ENCODE data around the gene HOATZ. TPM values are rescaled to one million over a fixed set of nuclear protein-coding genes. Genes with fewer than 3 reads are reported as not detected.

Gene HOATZ
- total RNA-seq, 2 experiments from 2014 or later: not detected

DNA sequence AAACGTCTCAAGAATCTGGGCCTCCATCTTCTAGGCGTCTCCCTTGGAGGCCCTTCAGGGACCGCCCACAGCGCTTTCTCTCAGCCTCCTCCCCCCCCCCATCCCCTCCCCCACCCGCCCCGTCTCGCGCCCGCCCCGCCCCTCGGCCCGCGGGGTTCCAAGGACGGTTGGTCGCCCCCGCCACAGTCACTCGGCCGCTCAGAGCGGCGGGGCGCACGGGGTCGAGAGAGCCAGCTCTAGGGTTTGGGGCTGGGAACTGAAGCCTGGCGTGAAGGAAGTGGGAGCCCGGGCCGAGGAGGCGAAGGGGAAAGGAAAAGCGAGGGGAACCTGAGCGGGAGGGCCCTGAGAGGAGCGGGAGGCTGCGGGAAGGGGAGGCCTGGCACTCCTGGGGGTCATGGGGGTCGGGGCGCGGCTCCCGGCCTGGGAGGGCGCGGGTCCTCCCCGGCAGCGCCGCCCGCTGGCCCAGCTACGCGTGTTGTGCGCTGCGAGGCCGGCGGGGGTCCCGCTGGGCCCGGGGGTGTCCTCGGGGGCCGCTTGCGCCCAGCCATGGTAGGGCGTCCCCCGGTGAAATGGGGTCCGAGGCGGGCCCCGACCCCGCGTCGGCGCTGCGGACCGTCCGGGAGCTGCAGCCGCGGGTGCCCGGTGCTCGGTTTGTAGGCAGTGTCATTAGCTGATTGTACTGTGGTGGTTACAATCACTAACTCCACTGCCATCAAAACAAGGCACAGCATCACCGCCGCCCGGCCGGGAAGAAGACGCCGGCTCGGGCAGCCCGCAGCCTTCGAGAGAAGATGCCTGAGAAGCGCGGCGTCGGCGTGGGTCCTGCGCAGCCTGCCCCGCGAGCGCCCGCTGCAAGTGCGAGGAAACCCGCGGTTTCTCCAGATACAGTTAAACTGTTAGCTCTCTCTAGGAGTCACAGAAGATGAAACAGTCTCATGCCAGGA lies 2.0 kb upstream of the HOATZ start, which contains the start of gene BTG4:
TSS of gene BTG4 (minus strand) at position 91 of the 944 bp plus-strand sequence. CDS start 13,610 bp downstream, outside the sequence.
- ChIA-PET CTCF (ENCODE audit: unreplicated experiment) (interaction anchor here (0.5 to 1.1 kb wide), 2 partner anchors 22 to 1034 kb away, joined by 3 read pairs; no protein-coding TSS in a partner anchor), POLR2A (no interaction called here)
- TF ChIP-seq, protein P1, sequence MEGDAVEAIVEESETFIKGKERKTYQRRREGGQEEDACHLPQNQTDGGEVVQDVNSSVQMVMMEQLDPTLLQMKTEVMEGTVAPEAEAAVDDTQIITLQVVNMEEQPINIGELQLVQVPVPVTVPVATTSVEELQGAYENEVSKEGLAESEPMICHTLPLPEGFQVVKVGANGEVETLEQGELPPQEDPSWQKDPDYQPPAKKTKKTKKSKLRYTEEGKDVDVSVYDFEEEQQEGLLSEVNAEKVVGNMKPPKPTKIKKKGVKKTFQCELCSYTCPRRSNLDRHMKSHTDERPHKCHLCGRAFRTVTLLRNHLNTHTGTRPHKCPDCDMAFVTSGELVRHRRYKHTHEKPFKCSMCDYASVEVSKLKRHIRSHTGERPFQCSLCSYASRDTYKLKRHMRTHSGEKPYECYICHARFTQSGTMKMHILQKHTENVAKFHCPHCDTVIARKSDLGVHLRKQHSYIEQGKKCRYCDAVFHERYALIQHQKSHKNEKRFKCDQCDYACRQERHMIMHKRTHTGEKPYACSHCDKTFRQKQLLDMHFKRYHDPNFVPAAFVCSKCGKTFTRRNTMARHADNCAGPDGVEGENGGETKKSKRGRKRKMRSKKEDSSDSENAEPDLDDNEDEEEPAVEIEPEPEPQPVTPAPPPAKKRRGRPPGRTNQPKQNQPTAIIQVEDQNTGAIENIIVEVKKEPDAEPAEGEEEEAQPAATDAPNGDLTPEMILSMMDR (conservative IDR thresholded peaks at IDR 0.05; ENCODE audit: low read length): no peak
- no peak for TF ChIP-seq EZH2phosphoT487 (IDR thresholded peaks at IDR 0.05; ENCODE audit: borderline replicate concordance, low read depth, low read length)
- no peak for DNase-seq (ENCODE audit: low spot score)
- no peak within 1 kb of the TSS for H3K27ac ChIP-seq (ENCODE audit: low read depth, low read length, poor library complexity, severe bottlenecking)
- H3K9me2 ChIP-seq (ENCODE audit: insufficient read depth, low read length): no peaks in the 10 kb centered on the region
- no peaks in the 10 kb centered on the region for H3K79me2 ChIP-seq (ENCODE audit: insufficient read depth, low read depth, low read length)
- no TSS peak for BruUV-seq (replicated peaks)
- H3K4me2 ChIP-seq (ENCODE audit: low read length): no peak within 1 kb of the TSS; the same call in 1 of the 2 replicates
- no peak within 1 kb of the TSS for H3K4me3 ChIP-seq (ENCODE audit: low read depth, low read length, poor library complexity, severe bottlenecking)
- no peaks in the 10 kb centered on the region for H3K4me1 ChIP-seq (ENCODE audit: insufficient read depth, low read length, poor library complexity, severe bottlenecking)
- intact Hi-C loops (cut with micrococcal nuclease; ENCODE audit: unreplicated experiment): no loop called here
- H4K20me1 ChIP-seq (ENCODE audit: insufficient read depth, low read length): no peaks in the 10 kb centered on the region
- H3K36me3 ChIP-seq (ENCODE audit: insufficient read depth, low read length): no peaks in the 10 kb centered on the region
- no peak within 1 kb of the TSS for H2AFZ ChIP-seq (ENCODE audit: low read length)
- no peaks in the 10 kb centered on the region for H3K9me3 ChIP-seq (ENCODE audit: low read length)

DNA sequence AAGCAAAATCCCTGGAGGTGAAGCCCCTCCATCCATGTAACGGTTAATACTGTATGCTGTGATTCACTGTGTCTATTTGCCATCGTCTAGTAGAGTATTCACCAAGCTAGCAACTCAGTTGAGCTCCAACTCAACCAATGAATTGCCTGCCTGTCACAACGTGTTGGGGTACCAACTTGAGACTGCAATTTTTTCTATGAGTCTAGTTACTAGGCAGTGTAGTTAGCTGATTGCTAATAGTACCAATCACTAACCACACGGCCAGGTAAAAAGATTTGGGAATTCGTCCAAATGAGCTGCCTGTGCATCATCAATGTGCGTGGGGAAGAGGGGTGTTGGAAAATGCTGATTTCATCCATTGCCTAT lies 1.4 kb upstream of the HOATZ start:
- BruUV-seq (replicated peaks): no TSS peak
- ChIA-PET CTCF (ENCODE audit: unreplicated experiment) (interaction anchor here (0.5 to 1.1 kb wide), 2 partner anchors 21 to 1034 kb away, joined by 3 read pairs; no protein-coding TSS in a partner anchor), POLR2A (no interaction called here)
- Histone ChIP-seq H3K27ac (ENCODE audit: low read depth, low read length, poor library complexity, severe bottlenecking) (no peak overlapping the region), H3K36me3 (ENCODE audit: insufficient read depth, low read length) (no peaks in the 10 kb centered on the region), H3K79me2 (ENCODE audit: insufficient read depth, low read depth, low read length) (no peaks in the 10 kb centered on the region), H3K4me1 (ENCODE audit: insufficient read depth, low read length, poor library complexity, severe bottlenecking) (no peaks in the 10 kb centered on the region), H2AFZ (ENCODE audit: low read length) (no peak overlapping the region), H3K9me3 (ENCODE audit: low read length) (no peaks in the 10 kb centered on the region), H4K20me1 (ENCODE audit: insufficient read depth, low read length) (no peaks in the 10 kb centered on the region), H3K4me2 (ENCODE audit: low read length) (no peak overlapping the region; the same call in 1 of the 2 replicates), H3K9me2 (ENCODE audit: insufficient read depth, low read length) (no peaks in the 10 kb centered on the region), H3K4me3 (ENCODE audit: low read depth, low read length, poor library complexity, severe bottlenecking) (no peak overlapping the region)
- DNase-seq (ENCODE audit: low spot score): no peak
- TF ChIP-seq EZH2phosphoT487 (IDR thresholded peaks at IDR 0.05; ENCODE audit: borderline replicate concordance, low read depth, low read length): no peak
- TF ChIP-seq, protein P1 (conservative IDR thresholded peaks at IDR 0.05; ENCODE audit: low read length): no peak
- intact Hi-C loops (cut with micrococcal nuclease; ENCODE audit: unreplicated experiment): no loop called here

DNA sequence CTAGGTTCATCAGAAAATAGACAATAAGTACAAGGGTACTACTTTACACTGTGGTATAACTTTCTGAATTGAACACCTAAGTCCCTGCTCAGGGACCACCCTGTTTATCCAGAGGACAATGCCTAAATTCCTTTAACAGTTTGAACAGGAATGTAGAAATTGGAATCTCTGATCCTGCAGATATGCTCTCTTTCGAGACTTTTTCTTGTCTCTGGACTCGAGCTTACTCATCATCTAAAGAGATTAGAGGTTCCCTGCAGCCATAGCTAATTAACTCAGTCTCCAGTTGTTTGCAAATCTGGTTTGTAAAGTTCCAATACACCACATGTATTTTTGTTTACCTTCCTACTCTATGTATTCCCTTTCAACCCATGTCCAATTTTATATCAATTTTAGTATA lies 1.0 kb downstream of the HOATZ start:
- no peak overlapping the region for H3K27ac ChIP-seq (ENCODE audit: low read depth, low read length, poor library complexity, severe bottlenecking)
- BruUV-seq (replicated peaks): no TSS peak
- no peak overlapping the region for H3K4me2 ChIP-seq (ENCODE audit: low read length)
- H4K20me1 ChIP-seq (ENCODE audit: insufficient read depth, low read length): no peaks in the 10 kb centered on the region; the same call in 1 of the 2 replicates
- H2AFZ ChIP-seq (ENCODE audit: low read length): no peak overlapping the region
- no peak overlapping the region for H3K4me3 ChIP-seq (ENCODE audit: low read depth, low read length, poor library complexity, severe bottlenecking)
- no peaks in the 10 kb centered on the region for H3K36me3 ChIP-seq (ENCODE audit: insufficient read depth, low read length)
- DNase-seq (ENCODE audit: low spot score): no peak
- H3K79me2 ChIP-seq (ENCODE audit: insufficient read depth, low read depth, low read length): no peaks in the 10 kb centered on the region
- intact Hi-C loops (cut with micrococcal nuclease; ENCODE audit: unreplicated experiment): no loop called here
- ChIA-PET CTCF (ENCODE audit: unreplicated experiment) (interaction anchor here (1.0 kb wide), 1 partner anchor 9 kb away, joined by 3 read pairs; no protein-coding TSS in a partner anchor), POLR2A (no interaction called here)
- no peaks in the 10 kb centered on the region for H3K4me1 ChIP-seq (ENCODE audit: insufficient read depth, low read length, poor library complexity, severe bottlenecking)
- no peaks in the 10 kb centered on the region for H3K9me3 ChIP-seq (ENCODE audit: low read length)
- TF ChIP-seq EZH2phosphoT487 (IDR thresholded peaks at IDR 0.05; ENCODE audit: borderline replicate concordance, low read depth, low read length): no peak
- TF ChIP-seq, protein P1 (conservative IDR thresholded peaks at IDR 0.05; ENCODE audit: low read length): no peak
- no peaks in the 10 kb centered on the region for H3K9me2 ChIP-seq (ENCODE audit: insufficient read depth, low read length)

All from OCI-LY7 (cell line).